H1 (cell line): ENCODE data around the gene RGS16. TPM values are rescaled to one million over a fixed set of nuclear protein-coding genes. Genes with fewer than 3 reads are reported as not detected.

Experiments used
- CTCF ChIA-PET: fragments of 300-600 bp; sonication (Branson Sonifier 250); formaldehyde crosslinking; loops from one replicate; lab custom pipeline; 2021; ENCODE audit not compliant: partially characterized antibody; lab: Charles Lee
- POLR2A ChIA-PET: fragments of 300-600 bp; sonication (Branson Sonifier 250); formaldehyde crosslinking; loops from one replicate; lab custom pipeline; 2021; ENCODE audit warnings: inconsistent platforms; ENCODE audit not compliant: partially characterized antibody; lab: Charles Lee
- DNase-seq, 2 experiments: peaks; one replicate each; pipeline versions ENCODE4 v3.0.0 to v3.0.0-alpha.2; 2010 to 2022; ENCODE audit warnings: low spot score in 2 of 2, low read depth in 1 of 2, mixed read lengths in 1 of 2
- FAIRE-seq: peaks from 2 replicates; lab custom pipeline; 2011; peaks lifted over from hg19 to GRCh38; lab: Jason Lieb, UNC
- H2AFZ ChIP-seq: 2 replicates; pipeline ENCODE4 v1.8.1; 2012; ENCODE audit warnings: low read length, inconsistent platforms
- H2AK5ac ChIP-seq: 2 replicates; pipeline ENCODE4 v1.6.1; 2013; ENCODE audit warnings: low read depth, low read length
- H2BK120ac ChIP-seq: replicated peaks from 2 replicates; pipeline ENCODE3; 2013; ENCODE audit warnings: low read depth, low read length, inconsistent platforms
- H2BK12ac ChIP-seq: 2 replicates; pipeline ENCODE4 v1.6.1; 2013; ENCODE audit warnings: low read depth, low read length
- H2BK15ac ChIP-seq: 2 replicates; pipeline ENCODE4 v1.6.1; 2013; ENCODE audit warnings: low read length
- H2BK20ac ChIP-seq: 2 replicates; pipeline ENCODE4 v1.6.1; 2013; ENCODE audit warnings: low read length
- H2BK5ac ChIP-seq: 2 replicates; pipeline ENCODE4 v1.6.1; 2013; ENCODE audit warnings: low read depth, low read length
- H3K14ac ChIP-seq: 2 replicates; pipeline ENCODE4 v1.6.1; 2013; ENCODE audit warnings: inconsistent platforms; ENCODE audit not compliant: insufficient read length
- H3K18ac ChIP-seq: 2 replicates; pipeline ENCODE4 v1.6.1; 2013; ENCODE audit warnings: low read length; ENCODE audit errors: extremely low read depth
- H3K23ac ChIP-seq: 2 replicates; pipeline ENCODE4 v1.6.1; 2013; ENCODE audit warnings: inconsistent platforms; ENCODE audit not compliant: insufficient read length
- H3K23me2 ChIP-seq: 2 replicates; pipeline ENCODE4 v1.6.1; 2013; ENCODE audit warnings: low read depth, low read length
- H3K27ac ChIP-seq: 2 replicates; pipeline ENCODE4 v1.6.1; 2011; ENCODE audit warnings: low read depth, low read length, inconsistent platforms
- H3K27me3 ChIP-seq, 4 experiments: replicated peaks in 1 of 4; 1 replicate in 1 of 4; 2 replicates in 3 of 4; pipeline versions ENCODE4 v1.6.1 to v1.8.1; 2011 to 2013; ENCODE audit warnings: low read length in 3 of 4, mild to moderate bottlenecking in 3 of 4, inconsistent platforms in 2 of 4, mixed read lengths in 2 of 4, moderate library complexity in 1 of 4; ENCODE audit not compliant: control insufficient read depth in 3 of 4, insufficient read depth in 3 of 4; ENCODE audit errors: extremely low read depth in 1 of 4
- H3K36me3 ChIP-seq, 4 experiments: 2 replicates each; pipeline versions ENCODE4 v1.6.1 to v1.8.1; 2011 to 2013; ENCODE audit warnings: mild to moderate bottlenecking in 4 of 4, low read length in 3 of 4, moderate library complexity in 2 of 4, control low read depth in 1 of 4, inconsistent platforms in 1 of 4; ENCODE audit not compliant: insufficient read depth in 4 of 4, control insufficient read depth in 2 of 4
- H3K4ac ChIP-seq: replicated peaks from 2 replicates; pipeline ENCODE3; 2013; ENCODE audit warnings: low read length, low read depth, mixed read lengths, inconsistent platforms; ENCODE audit not compliant: insufficient read length
- H3K4me1 ChIP-seq, 4 experiments: replicated peaks in 1 of 4; 1 replicate in 1 of 4; 2 replicates in 3 of 4; pipeline versions ENCODE4 v1.6.1 to v1.8.1; 2011 to 2013; ENCODE audit warnings: low read length in 3 of 4, inconsistent platforms in 2 of 4, mixed read lengths in 1 of 4; ENCODE audit not compliant: insufficient read depth in 4 of 4, control insufficient read depth in 3 of 4
- H3K4me2 ChIP-seq, 2 experiments: 2 replicates each; pipeline versions ENCODE4 v1.6.1 to v1.8.1; 2011 to 2013; ENCODE audit warnings: low read depth in 2 of 2, low read length in 2 of 2, control low read depth in 1 of 2, inconsistent platforms in 1 of 2, mild to moderate bottlenecking in 1 of 2; ENCODE audit not compliant: insufficient read depth in 1 of 2
- H3K4me3 ChIP-seq, 4 experiments: fragments of 200-600, 300-600 bp in 1 of 4; sonication (generic), shearing (Covaris generic), sonication (Bioruptor Twin) in 1 of 4; 2 replicates each; pipeline versions ENCODE4 v1.5.1 to v1.8.1; 2011 to 2016; ENCODE audit warnings: low read length in 4 of 4, low read depth in 3 of 4, control low read depth in 2 of 4, inconsistent platforms in 2 of 4, mild to moderate bottlenecking in 2 of 4, mixed read lengths in 1 of 4, moderate library complexity in 1 of 4; ENCODE audit not compliant: insufficient read depth in 2 of 4; ENCODE audit errors: extremely low read depth in 1 of 4
- H3K56ac ChIP-seq: replicated peaks from 2 replicates; pipeline ENCODE3; 2013; ENCODE audit warnings: low read depth, mild to moderate bottlenecking, mixed read lengths, low read length, inconsistent platforms; ENCODE audit not compliant: insufficient read length
- H3K79me1 ChIP-seq: 2 replicates; pipeline ENCODE4 v1.6.1; 2013; ENCODE audit warnings: low read depth, low read length, control low read depth
- H3K79me2 ChIP-seq, 2 experiments: 2 replicates each; pipeline versions ENCODE4 v1.6.1 to v1.8.1; 2012 to 2013; ENCODE audit warnings: low read length in 2 of 2, mild to moderate bottlenecking in 2 of 2, inconsistent platforms in 1 of 2; ENCODE audit not compliant: insufficient read depth in 2 of 2, control insufficient read depth in 1 of 2
- H3K9ac ChIP-seq, 4 experiments: replicated peaks in 1 of 4; 1 replicate in 1 of 4; 2 replicates in 3 of 4; pipeline versions ENCODE4 v1.6.1 to v1.8.1; 2011 to 2013; ENCODE audit warnings: low read depth in 3 of 4, low read length in 3 of 4, control low read depth in 2 of 4, mild to moderate bottlenecking in 2 of 4, moderate library complexity in 2 of 4, inconsistent platforms in 1 of 4; ENCODE audit errors: extremely low read depth in 1 of 4
- H3K9me3 ChIP-seq, 2 experiments: 2 replicates each; pipeline versions ENCODE4 v1.6.1 to v1.8.1; 2012 to 2013; ENCODE audit warnings: mild to moderate bottlenecking in 2 of 2, moderate library complexity in 2 of 2, control low read depth in 1 of 2, inconsistent platforms in 1 of 2, low read depth in 1 of 2, low read length in 1 of 2, mixed read lengths in 1 of 2; ENCODE audit not compliant: insufficient read depth in 2 of 2
- H4K20me1 ChIP-seq, 2 experiments: replicated peaks in 1 of 2; 2 replicates each; pipeline versions ENCODE3 to v1.8.1; 2011 to 2013; ENCODE audit warnings: inconsistent platforms in 2 of 2, low read length in 2 of 2, mild to moderate bottlenecking in 1 of 2; ENCODE audit not compliant: insufficient read depth in 2 of 2, control insufficient read depth in 1 of 2
- H4K5ac ChIP-seq: 2 replicates; pipeline ENCODE4 v1.6.1; 2013; ENCODE audit warnings: low read length, low read depth, mixed read lengths, inconsistent platforms; ENCODE audit not compliant: insufficient read length
- H4K8ac ChIP-seq: 2 replicates; pipeline ENCODE4 v1.8.0; 2013; ENCODE audit warnings: mild to moderate bottlenecking, moderate library complexity, low read length, inconsistent platforms; ENCODE audit not compliant: insufficient read depth; ENCODE audit errors: extremely low read depth
- H4K91ac ChIP-seq: replicated peaks from 2 replicates; pipeline ENCODE3; 2013; ENCODE audit warnings: low read length, mixed read lengths, inconsistent platforms; ENCODE audit not compliant: insufficient read length
- EZH2 ChIP-seq: fragments of 200-600 bp; sonication (generic); IDR thresholded peaks from 2 replicates; pipeline ENCODE4 v1.7.1; 2012; ENCODE audit warnings: low read depth, mild to moderate bottlenecking, moderate library complexity, low read length, inconsistent platforms; ENCODE audit not compliant: severe bottlenecking
- WGBS, 2 experiments: shearing (Covaris generic) in 1 of 2; methylation state at CpG; one replicate each; pipeline versions ENCODE4 v1.1.6 to v1.1.7; 2013 to 2015; ENCODE audit warnings: low lambda C conversion rate in 2 of 2, mixed read lengths in 2 of 2, inconsistent platforms in 1 of 2, low coverage in 1 of 2, missing lambda C conversion rate in 1 of 2; ENCODE audit not compliant: insufficient replicate concordance in 2 of 2, insufficient coverage in 1 of 2, insufficient read length in 1 of 2; ENCODE audit errors: extremely low coverage in 1 of 2, missing lambda C conversion rate in 1 of 2; 5-methylcytosine and 5-hydroxymethylcytosine counted together
- polyA plus RNA-seq, 7 experiments: library from polyadenylated mRNA; depleted of rRNA in 3 of 7; stranded (reverse) in 5 of 7; unstranded in 2 of 7; fragments of >200 nt in 5 of 7; fragments of 200-250 nt in 2 of 7; gene quantifications; 1 replicate in 5 of 7; 2 replicates in 1 of 7; 4 replicates in 1 of 7; pipeline versions ENCODE4 v1.2.1 to v1.2.3, GENCODE V29; 2011 to 2013; ENCODE audit warnings: missing spikeins in 2 of 7, mixed read lengths in 2 of 7
- total RNA-seq: library from RNA; stranded (reverse); fragmentation: NEBNext Ultra II Directional; extraction: Animal tissue kit (Norgen Biotek cat#: 25700); gene quantifications from 2 replicates; pipeline ENCODE4 v1.2.1, GENCODE V29; 2021
- TF ChIP-seq, protein P1 (sequence below), 3 experiments: IDR thresholded peaks; 1 replicate in 2 of 3; 2 replicates in 1 of 3; pipeline versions ENCODE4 v1.5.1 to v1.6.1; 2011; ENCODE audit warnings: low read length in 3 of 3, mild to moderate bottlenecking in 3 of 3, inconsistent platforms in 2 of 3, low read depth in 1 of 3, moderate library complexity in 1 of 3; ENCODE audit not compliant: insufficient read depth in 1 of 3; ENCODE audit errors: control extremely low read depth in 1 of 3

Gene RGS16
- total and polyA plus RNA-seq, 2 of the 8 experiments (the other 6 are each of a cell fraction or from before 2014, with no cell fraction given): 5.7 to 9.8 TPM

DNA sequence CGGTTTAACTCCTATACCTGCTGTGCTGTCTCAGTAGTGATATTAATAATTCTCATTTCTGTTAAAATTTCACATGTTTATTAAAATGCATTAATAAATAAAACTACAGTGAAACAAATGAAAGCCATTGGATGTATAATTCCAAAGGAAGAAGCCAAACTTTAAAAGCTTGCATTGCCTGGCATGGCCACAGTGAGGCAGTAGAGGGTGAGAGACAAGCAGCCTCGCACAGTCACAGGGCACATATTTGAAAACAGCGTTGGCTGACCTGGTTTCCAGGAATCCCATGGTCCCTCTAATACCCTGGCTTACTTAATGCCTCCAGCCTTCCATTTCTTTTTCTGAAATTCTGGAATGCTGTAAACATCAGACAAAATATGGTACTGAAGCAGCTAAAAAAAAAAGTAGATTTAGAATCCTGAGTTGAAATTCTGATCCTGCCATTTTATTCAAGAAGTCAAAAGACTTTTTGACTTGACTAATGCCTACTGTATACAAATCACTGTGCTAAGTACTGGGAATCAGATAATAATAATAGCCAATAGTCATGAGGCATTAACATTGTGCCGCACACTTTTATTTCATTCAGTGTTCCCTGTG is 8.4 kb downstream of the RGS16 start:
- WGBS, 2 experiments: 34% methylated on average over 4 of the region's 4 CpGs; no CpG with 5 or more reads in 1 of the 2 experiments
- peaks cover 7 to 11% (median 8%) of the 10 kb centered on the region in 4 experiments; a peak in 5 of 8 replicates for H3K36me3 ChIP-seq
- H2AK5ac ChIP-seq: no peak overlapping the region
- no peak overlapping the region for H3K4me3 ChIP-seq
- no peak overlapping the region for H2BK12ac ChIP-seq
- no peak overlapping the region for H2BK120ac ChIP-seq
- no peak overlapping the region for H3K27ac ChIP-seq
- ChIA-PET CTCF (interaction anchor here (0.6 to 37.1 kb wide), 68 partner anchors 8 to 1122 kb away, joined by 3 to 1131 read pairs (median 4); partner anchors contain the start of genes NPL and RGS16), POLR2A (interaction anchor here (0.6 to 15.0 kb wide), 6 partner anchors 9 to 329 kb away, joined by 3 to 231 read pairs (median 6); partner anchors contain the start of gene NPL)
- H3K27me3 ChIP-seq: no peaks in the 10 kb centered on the region
- H3K23me2 ChIP-seq: no peaks in the 10 kb centered on the region
- H3K4ac ChIP-seq: no peak overlapping the region
- H3K9ac ChIP-seq: no peak overlapping the region
- no peaks in the 10 kb centered on the region for H3K9me3 ChIP-seq
- H3K4me1 ChIP-seq: no peaks in the 10 kb centered on the region
- H2BK15ac ChIP-seq: no peak overlapping the region
- no peak overlapping the region for H4K91ac ChIP-seq
- H3K56ac ChIP-seq: no peak overlapping the region
- H2BK5ac ChIP-seq: no peak overlapping the region
- H3K14ac ChIP-seq: no peak overlapping the region
- DNase-seq: peak in 1 of 2 experiments; percentile 90
- H2BK20ac ChIP-seq: no peak overlapping the region
- H4K8ac ChIP-seq: no peak overlapping the region
- H3K4me2 ChIP-seq: no peak overlapping the region
- no peak overlapping the region for H3K18ac ChIP-seq
- peaks cover 0 to 2% of the 10 kb centered on the region in 2 experiments for H4K20me1 ChIP-seq
- FAIRE-seq: peak; percentile 65
- H3K79me1 ChIP-seq: no peaks in the 10 kb centered on the region
- H4K5ac ChIP-seq: no peak overlapping the region
- no peak overlapping the region for H3K23ac ChIP-seq
- H2AFZ ChIP-seq: no peak overlapping the region
- no peaks in the 10 kb centered on the region for H3K79me2 ChIP-seq
- TF ChIP-seq, protein P1, sequence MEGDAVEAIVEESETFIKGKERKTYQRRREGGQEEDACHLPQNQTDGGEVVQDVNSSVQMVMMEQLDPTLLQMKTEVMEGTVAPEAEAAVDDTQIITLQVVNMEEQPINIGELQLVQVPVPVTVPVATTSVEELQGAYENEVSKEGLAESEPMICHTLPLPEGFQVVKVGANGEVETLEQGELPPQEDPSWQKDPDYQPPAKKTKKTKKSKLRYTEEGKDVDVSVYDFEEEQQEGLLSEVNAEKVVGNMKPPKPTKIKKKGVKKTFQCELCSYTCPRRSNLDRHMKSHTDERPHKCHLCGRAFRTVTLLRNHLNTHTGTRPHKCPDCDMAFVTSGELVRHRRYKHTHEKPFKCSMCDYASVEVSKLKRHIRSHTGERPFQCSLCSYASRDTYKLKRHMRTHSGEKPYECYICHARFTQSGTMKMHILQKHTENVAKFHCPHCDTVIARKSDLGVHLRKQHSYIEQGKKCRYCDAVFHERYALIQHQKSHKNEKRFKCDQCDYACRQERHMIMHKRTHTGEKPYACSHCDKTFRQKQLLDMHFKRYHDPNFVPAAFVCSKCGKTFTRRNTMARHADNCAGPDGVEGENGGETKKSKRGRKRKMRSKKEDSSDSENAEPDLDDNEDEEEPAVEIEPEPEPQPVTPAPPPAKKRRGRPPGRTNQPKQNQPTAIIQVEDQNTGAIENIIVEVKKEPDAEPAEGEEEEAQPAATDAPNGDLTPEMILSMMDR (IDR thresholded peaks at IDR 0.05; ENCODE audit: control extremely low read depth in 1 of 3, insufficient read depth in 1 of 3, low read depth in 1 of 3, low read length in 3 of 3): peak; percentile 78 to 92 (median 87)
- TF ChIP-seq EZH2: no peak
